ENCODE measurements around the gene GCLM.

The GCLM gene

GRCh38 chr1:93846206-93846991, 62.8 kb downstream of the GCLM start:
- DNase-seq = peak; percentile 80

- no peak for DNase-seq
These were observed 63.6 kb downstream of the GCLM start for GRCh38 chr1:93845538-93846205.

GRCh38 chr1:93844262-93845045, 64.8 kb downstream of the GCLM start:
- peak; percentile 60 for DNase-seq

- no peak for DNase-seq
These were observed 66.3 kb downstream of the GCLM start for GRCh38 chr1:93842750-93843500.

- DNase-seq = no peak
These were observed 67.5 kb downstream of the GCLM start for GRCh38 chr1:93841771-93842170.

- no peak for DNase-seq
These were observed 68.2 kb downstream of the GCLM start for GRCh38 chr1:93840956-93841482.

GRCh38 chr1:93839753-93840152, 69.5 kb downstream of the GCLM start:
- no peak for DNase-seq

GRCh38 chr1:93839307-93839706, 69.9 kb downstream of the GCLM start:
- DNase-seq = no peak

GRCh38 chr1:93837961-93838360, 71.3 kb downstream of the GCLM start:
- DNase-seq = no peak

All from NCI-H2029 (cell line).